HG02943 (cell line): Measurements from ENCODE around the gene PPM1L.

ENCODE experiments used
- ATAC-seq: cut with Tn5 transposase; IDR thresholded peaks from one replicate; pipeline ENCODE4 v1.9.1; 2021; ENCODE audit warnings: mild to moderate bottlenecking, low read depth, moderate library complexity; ENCODE audit not compliant: unreplicated experiment

Gene PPM1L

GRCh38 chr3:160804762-160805161 is 48.7 kb downstream of the PPM1L start:
- no peak for ATAC-seq

- ATAC-seq: no peak
These were observed 50.1 kb downstream of the PPM1L start for GRCh38 chr3:160806094-160806493.

- no peak for ATAC-seq
These were observed 50.7 kb downstream of the PPM1L start for GRCh38 chr3:160806686-160807085.

GRCh38 chr3:160808838-160809237 is 52.8 kb downstream of the PPM1L start:
- ATAC-seq: no peak

- no peak for ATAC-seq
These were observed 53.4 kb downstream of the PPM1L start for GRCh38 chr3:160809453-160809852.

- no peak for ATAC-seq
These were observed 54.6 kb downstream of the PPM1L start for GRCh38 chr3:160810362-160811236.

- ATAC-seq: no peak
These were observed 55.2 kb downstream of the PPM1L start for GRCh38 chr3:160811237-160811548.

- ATAC-seq: no peak
These were observed 56.3 kb downstream of the PPM1L start for GRCh38 chr3:160812304-160812703.

GRCh38 chr3:160815280-160815679 is 59.2 kb downstream of the PPM1L start:
- ATAC-seq: no peak

- no peak for ATAC-seq
These were observed 64.0 kb downstream of the PPM1L start for GRCh38 chr3:160820022-160820421.

GRCh38 chr3:160820430-160820829 is 64.4 kb downstream of the PPM1L start:
- no peak for ATAC-seq

- ATAC-seq: no peak
These were observed 66.9 kb downstream of the PPM1L start for GRCh38 chr3:160822936-160823335.

- no peak for ATAC-seq
These were observed 69.3 kb downstream of the PPM1L start for GRCh38 chr3:160825311-160825800.

- no peak for ATAC-seq
These were observed 70.4 kb downstream of the PPM1L start for GRCh38 chr3:160826408-160826807.

- ATAC-seq: no peak
These were observed 71.0 kb downstream of the PPM1L start for GRCh38 chr3:160826991-160827390.

- ATAC-seq: no peak
These were observed 71.5 kb downstream of the PPM1L start for GRCh38 chr3:160827516-160827915.

GRCh38 chr3:160828880-160829279 is 72.8 kb downstream of the PPM1L start:
- ATAC-seq: no peak

GRCh38 chr3:160829486-160830009 is 73.5 kb downstream of the PPM1L start:
- no peak for ATAC-seq

GRCh38 chr3:160830796-160831195 is 74.8 kb downstream of the PPM1L start:
- no peak for ATAC-seq

- no peak for ATAC-seq
These were observed 75.4 kb downstream of the PPM1L start for GRCh38 chr3:160831401-160831800.

- ATAC-seq: no peak
These were observed 81.5 kb downstream of the PPM1L start for GRCh38 chr3:160837394-160837980.

GRCh38 chr3:160840590-160840989 is 84.6 kb downstream of the PPM1L start:
- ATAC-seq: no peak
